ENCODE measurements around the gene CCDC71L.

DNA sequence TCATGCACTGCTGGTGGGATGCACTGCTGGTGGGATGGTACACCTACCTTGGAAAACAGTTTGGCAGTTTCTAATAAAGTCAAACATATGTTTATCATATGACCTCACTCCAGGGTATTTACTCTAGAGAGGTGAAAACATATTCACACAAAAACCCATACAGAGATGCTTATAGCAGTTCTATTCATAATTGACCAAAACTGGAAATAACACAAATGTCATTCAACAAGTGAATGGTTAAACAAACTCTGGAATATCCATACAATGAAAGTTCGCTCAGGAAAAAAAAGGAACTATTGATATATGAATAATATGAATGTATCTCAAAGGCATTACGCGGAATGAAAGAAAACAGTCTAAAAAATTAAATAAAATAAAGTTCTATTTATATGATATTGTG, 19.5 kb downstream of the CCDC71L start:
- TF ChIP-seq YY1 (IDR thresholded peaks at IDR 0.05; ENCODE audit: low read depth) (no peak), EP300 (IDR thresholded peaks at IDR 0.05; ENCODE audit: borderline replicate concordance) (no peak), TAF1 (IDR thresholded peaks at IDR 0.05; ENCODE audit: low read depth) (no peak), ZBTB7A (IDR thresholded peaks at IDR 0.05; ENCODE audit: low read depth) (no peak), CREB1 (IDR thresholded peaks at IDR 0.05; ENCODE audit: low read depth) (no peak), CEBPB (IDR thresholded peaks at IDR 0.05) (no peak), RAD21 (IDR thresholded peaks at IDR 0.05; ENCODE audit: low read depth) (no peak), EGR1 (IDR thresholded peaks at IDR 0.05) (no peak), TCF12 (IDR thresholded peaks at IDR 0.05; ENCODE audit: low read depth) (no peak), NFIC (IDR thresholded peaks at IDR 0.05) (no peak)
- TF ChIP-seq, protein P1, sequence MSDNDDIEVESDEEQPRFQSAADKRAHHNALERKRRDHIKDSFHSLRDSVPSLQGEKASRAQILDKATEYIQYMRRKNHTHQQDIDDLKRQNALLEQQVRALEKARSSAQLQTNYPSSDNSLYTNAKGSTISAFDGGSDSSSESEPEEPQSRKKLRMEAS (IDR thresholded peaks at IDR 0.05) = no peak
- TF ChIP-seq, protein P2, sequence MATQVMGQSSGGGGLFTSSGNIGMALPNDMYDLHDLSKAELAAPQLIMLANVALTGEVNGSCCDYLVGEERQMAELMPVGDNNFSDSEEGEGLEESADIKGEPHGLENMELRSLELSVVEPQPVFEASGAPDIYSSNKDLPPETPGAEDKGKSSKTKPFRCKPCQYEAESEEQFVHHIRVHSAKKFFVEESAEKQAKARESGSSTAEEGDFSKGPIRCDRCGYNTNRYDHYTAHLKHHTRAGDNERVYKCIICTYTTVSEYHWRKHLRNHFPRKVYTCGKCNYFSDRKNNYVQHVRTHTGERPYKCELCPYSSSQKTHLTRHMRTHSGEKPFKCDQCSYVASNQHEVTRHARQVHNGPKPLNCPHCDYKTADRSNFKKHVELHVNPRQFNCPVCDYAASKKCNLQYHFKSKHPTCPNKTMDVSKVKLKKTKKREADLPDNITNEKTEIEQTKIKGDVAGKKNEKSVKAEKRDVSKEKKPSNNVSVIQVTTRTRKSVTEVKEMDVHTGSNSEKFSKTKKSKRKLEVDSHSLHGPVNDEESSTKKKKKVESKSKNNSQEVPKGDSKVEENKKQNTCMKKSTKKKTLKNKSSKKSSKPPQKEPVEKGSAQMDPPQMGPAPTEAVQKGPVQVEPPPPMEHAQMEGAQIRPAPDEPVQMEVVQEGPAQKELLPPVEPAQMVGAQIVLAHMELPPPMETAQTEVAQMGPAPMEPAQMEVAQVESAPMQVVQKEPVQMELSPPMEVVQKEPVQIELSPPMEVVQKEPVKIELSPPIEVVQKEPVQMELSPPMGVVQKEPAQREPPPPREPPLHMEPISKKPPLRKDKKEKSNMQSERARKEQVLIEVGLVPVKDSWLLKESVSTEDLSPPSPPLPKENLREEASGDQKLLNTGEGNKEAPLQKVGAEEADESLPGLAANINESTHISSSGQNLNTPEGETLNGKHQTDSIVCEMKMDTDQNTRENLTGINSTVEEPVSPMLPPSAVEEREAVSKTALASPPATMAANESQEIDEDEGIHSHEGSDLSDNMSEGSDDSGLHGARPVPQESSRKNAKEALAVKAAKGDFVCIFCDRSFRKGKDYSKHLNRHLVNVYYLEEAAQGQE (IDR thresholded peaks at IDR 0.05; ENCODE audit: low read depth) = no peak
- TF ChIP-seq, protein P3, sequence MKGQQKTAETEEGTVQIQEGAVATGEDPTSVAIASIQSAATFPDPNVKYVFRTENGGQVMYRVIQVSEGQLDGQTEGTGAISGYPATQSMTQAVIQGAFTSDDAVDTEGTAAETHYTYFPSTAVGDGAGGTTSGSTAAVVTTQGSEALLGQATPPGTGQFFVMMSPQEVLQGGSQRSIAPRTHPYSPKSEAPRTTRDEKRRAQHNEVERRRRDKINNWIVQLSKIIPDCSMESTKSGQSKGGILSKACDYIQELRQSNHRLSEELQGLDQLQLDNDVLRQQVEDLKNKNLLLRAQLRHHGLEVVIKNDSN (IDR thresholded peaks at IDR 0.05) = no peak
